Bronchial epithelial cell (primary cell): ENCODE measurements around the gene MTURN. TPM values are rescaled to one million over a fixed set of nuclear protein-coding genes. Genes with fewer than 3 reads are reported as not detected.
A peak's percentile ranks its signal among the peaks of the same experiment; 100 is the strongest.

ENCODE experiments used
- DNase-seq: peaks from one replicate; pipeline ENCODE4 v3.0.0-alpha.2; 2010; ENCODE audit warnings: low read depth
- FAIRE-seq: peaks from 2 replicates; lab custom pipeline; 2011; peaks lifted over from hg19 to GRCh38; lab: Jason Lieb, UNC
- H3K27me3 ChIP-seq: 2 replicates; pipeline ENCODE4 v1.5.1; 2011; ENCODE audit warnings: low read length; ENCODE audit not compliant: control insufficient read depth, insufficient read depth
- H3K36me3 ChIP-seq: 2 replicates; pipeline ENCODE4 v1.5.1; 2011; ENCODE audit warnings: low read length; ENCODE audit not compliant: control insufficient read depth, insufficient read depth
- H3K4me3 ChIP-seq: 2 replicates; pipeline ENCODE4 v1.5.1; 2011; ENCODE audit warnings: mild to moderate bottlenecking, low read depth, low read length, control low read depth
- total RNA-seq: library from RNA; depleted of rRNA; stranded (reverse); fragments of >200 nt; gene quantifications from 2 replicates; pipeline ENCODE4 v1.2.1, GENCODE V29; 2014
- TF ChIP-seq, protein P1 (sequence below): IDR thresholded peaks from 2 replicates; pipeline ENCODE4 v1.5.1; 2011; ENCODE audit warnings: mild to moderate bottlenecking, moderate library complexity, low read length, control low read depth, inconsistent platforms; ENCODE audit not compliant: insufficient read depth, severe bottlenecking

The MTURN gene
- total RNA-seq, 1 donor from 2014 or later = 43.7 TPM

DNA sequence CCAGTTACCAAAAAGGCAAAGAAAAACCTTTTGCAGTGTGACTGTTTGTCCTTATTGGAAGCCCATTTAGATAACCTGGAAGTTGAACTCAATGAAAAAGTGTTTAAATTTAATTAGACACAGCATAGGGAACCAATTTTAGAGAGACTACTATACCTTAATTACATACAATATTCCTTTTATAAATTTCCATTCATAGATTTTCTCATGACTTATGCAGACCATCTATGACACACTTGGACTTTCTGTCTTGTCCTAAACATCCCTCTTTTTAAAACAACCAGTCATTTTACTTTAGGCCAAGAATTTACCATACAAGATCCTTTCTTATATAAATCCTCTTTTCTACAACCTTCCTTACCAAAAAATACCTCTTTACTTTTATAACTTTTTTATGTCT is 61.6 kb downstream of the MTURN start:
- no peaks in the 10 kb centered on the region for H3K36me3 ChIP-seq
- TF ChIP-seq, protein P1, sequence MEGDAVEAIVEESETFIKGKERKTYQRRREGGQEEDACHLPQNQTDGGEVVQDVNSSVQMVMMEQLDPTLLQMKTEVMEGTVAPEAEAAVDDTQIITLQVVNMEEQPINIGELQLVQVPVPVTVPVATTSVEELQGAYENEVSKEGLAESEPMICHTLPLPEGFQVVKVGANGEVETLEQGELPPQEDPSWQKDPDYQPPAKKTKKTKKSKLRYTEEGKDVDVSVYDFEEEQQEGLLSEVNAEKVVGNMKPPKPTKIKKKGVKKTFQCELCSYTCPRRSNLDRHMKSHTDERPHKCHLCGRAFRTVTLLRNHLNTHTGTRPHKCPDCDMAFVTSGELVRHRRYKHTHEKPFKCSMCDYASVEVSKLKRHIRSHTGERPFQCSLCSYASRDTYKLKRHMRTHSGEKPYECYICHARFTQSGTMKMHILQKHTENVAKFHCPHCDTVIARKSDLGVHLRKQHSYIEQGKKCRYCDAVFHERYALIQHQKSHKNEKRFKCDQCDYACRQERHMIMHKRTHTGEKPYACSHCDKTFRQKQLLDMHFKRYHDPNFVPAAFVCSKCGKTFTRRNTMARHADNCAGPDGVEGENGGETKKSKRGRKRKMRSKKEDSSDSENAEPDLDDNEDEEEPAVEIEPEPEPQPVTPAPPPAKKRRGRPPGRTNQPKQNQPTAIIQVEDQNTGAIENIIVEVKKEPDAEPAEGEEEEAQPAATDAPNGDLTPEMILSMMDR = no peak
- no peaks in the 10 kb centered on the region for H3K27me3 ChIP-seq
- H3K4me3 ChIP-seq = no peak overlapping the region
- DNase-seq (no peak), FAIRE-seq (no peak)

DNA sequence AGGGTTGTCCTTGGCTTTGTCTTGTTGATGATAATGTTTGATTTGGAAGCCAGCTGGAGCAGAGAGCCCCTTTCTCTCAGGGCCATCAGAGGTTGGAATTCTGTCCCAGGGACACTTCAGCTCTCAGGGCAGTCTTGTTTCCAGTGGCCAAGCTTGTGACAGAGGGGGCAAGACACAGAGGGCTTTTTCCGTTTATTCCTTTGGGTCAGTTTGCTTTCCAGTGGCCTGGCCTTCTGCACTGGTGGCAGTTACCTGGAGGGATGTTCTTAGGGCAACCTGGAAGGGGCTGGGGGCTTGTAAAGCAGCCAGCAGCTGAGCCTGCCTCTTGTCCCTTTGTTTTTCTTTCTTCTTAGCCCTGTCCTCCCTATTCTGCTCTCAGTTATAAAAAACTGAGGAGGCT is 62.7 kb downstream of the MTURN start:
- no peak for DNase-seq
- FAIRE-seq = no peak
- H3K27me3 ChIP-seq = no peaks in the 10 kb centered on the region
- TF ChIP-seq, protein P1 = no peak
- H3K36me3 ChIP-seq = no peaks in the 10 kb centered on the region
- no peak overlapping the region for H3K4me3 ChIP-seq

GRCh38 chr7:30199271-30199670 is 64.5 kb downstream of the MTURN start:
- Histone ChIP-seq H3K4me3 (no peak overlapping the region), H3K36me3 (no peaks in the 10 kb centered on the region), H3K27me3 (no peaks in the 10 kb centered on the region)
- no peak for FAIRE-seq
- DNase-seq = no peak
- TF ChIP-seq, protein P1 = no peak

DNA sequence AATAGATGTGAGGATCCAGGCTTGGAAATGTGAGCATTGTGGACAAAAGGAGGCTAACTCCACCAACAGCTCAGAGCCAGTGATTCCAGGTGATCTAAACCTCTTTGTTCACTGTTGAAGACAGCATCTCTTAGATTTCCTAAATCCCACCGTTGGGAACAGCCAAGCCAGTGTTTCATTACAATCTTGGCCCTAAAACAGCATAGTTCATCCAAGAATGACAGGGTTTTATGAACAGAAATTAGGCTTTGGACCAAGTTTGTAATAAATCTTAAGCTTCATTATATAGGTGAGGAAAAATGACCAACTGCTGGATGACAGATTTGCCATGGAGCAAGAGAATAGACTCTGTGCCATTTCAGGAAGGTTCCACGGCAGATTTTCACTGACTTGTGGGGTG is 65.8 kb downstream of the MTURN start:
- no peak overlapping the region for H3K4me3 ChIP-seq
- H3K36me3 ChIP-seq = no peaks in the 10 kb centered on the region
- TF ChIP-seq, protein P1 = no peak
- no peak for DNase-seq
- H3K27me3 ChIP-seq = no peaks in the 10 kb centered on the region
- peak; percentile 47 for FAIRE-seq

DNA sequence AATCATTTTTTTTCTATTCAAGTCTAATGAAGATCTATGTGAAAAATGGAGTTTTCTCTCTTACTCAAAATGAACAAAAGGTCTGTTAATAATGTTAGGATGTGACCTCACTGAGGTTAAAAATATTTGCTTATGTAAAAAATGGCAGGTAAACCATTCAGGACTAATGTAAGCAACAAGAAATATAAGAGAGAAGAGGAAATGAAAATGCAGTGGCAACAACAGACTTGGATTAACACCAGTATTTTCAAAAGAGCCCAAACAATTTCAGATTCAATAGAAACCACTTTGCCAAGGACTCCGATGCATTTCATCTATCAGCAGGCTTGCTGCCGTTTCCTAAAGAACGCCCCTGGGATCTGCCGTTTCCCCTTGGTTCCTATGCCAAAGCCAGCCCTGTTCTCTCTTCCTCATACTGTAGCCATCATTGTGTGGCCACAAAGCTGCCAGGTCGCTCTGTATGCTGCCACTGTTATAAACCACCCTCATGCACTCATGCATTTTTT is 66.4 kb downstream of the MTURN start:
- DNase-seq (no peak), FAIRE-seq (no peak)

More for the DNA sequence above, 66.4 kb downstream of the MTURN start:
- TF ChIP-seq, protein P1 = no peak
- H3K4me3 ChIP-seq = no peak overlapping the region
- H3K36me3 ChIP-seq = no peaks in the 10 kb centered on the region
- no peaks in the 10 kb centered on the region for H3K27me3 ChIP-seq
